ENCODE measurements around the gene PRAMEF12.

DNA sequence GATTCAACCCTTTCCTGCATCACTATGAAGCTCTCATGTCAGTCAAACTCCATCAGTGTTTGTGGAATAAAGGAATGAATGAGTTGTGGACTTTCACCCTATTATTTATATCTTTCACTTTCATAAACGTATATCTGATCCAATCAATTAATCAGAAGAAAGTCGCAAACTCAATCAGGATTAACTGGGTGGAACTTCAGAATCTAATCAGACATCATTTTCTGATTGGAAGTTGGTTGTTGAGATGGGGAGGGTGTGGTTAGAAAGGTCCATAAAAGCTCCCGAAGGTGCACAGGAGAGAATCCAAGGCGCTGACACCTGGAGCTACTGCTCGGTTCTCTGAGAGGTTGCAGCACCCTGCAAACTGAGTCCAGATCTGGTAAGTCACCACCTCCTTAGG is at the start of gene PRAMEF12:
- TF ChIP-seq, protein P1, sequence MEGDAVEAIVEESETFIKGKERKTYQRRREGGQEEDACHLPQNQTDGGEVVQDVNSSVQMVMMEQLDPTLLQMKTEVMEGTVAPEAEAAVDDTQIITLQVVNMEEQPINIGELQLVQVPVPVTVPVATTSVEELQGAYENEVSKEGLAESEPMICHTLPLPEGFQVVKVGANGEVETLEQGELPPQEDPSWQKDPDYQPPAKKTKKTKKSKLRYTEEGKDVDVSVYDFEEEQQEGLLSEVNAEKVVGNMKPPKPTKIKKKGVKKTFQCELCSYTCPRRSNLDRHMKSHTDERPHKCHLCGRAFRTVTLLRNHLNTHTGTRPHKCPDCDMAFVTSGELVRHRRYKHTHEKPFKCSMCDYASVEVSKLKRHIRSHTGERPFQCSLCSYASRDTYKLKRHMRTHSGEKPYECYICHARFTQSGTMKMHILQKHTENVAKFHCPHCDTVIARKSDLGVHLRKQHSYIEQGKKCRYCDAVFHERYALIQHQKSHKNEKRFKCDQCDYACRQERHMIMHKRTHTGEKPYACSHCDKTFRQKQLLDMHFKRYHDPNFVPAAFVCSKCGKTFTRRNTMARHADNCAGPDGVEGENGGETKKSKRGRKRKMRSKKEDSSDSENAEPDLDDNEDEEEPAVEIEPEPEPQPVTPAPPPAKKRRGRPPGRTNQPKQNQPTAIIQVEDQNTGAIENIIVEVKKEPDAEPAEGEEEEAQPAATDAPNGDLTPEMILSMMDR (tag by site-specific recombination; IDR thresholded peaks at IDR 0.05): no peak
- TF ChIP-seq ZNF341 (tag by site-specific recombination; IDR thresholded peaks at IDR 0.05; ENCODE audit: low read depth): no peak
- TF ChIP-seq ZNF133 (tag by site-specific recombination; IDR thresholded peaks at IDR 0.05): no peak
- no peak for TF ChIP-seq ZBTB20 (tag by site-specific recombination; IDR thresholded peaks at IDR 0.05)
- no peak for TF ChIP-seq ZBTB7A (tag by site-specific recombination; IDR thresholded peaks at IDR 0.05; ENCODE audit: low read depth)
- TF ChIP-seq ZNF514 (tag by site-specific recombination; IDR thresholded peaks at IDR 0.05): no peak

Measured in HEK293 (cell line).